Stimulated activated naive B cell treated with anti-CD40 and anti-IgM and Interleukin-4, amounts not matched to agents 10 μg/mL and 1 μg/mL and 100 μg/mL, for 72 hours (primary cell): ENCODE measurements around the gene TMEM61.
A peak's percentile ranks its signal among the peaks of the same experiment; 100 is the strongest.
"Not testable (repeated sequence)": the region's sequence is repeated elsewhere in the genome, so short reads cannot be mapped to it uniquely, and the experiment has no call there.

ENCODE experiments used
- ATAC-seq, 2 donors: fragments of 150-1000 bp; cut with Tn5 transposase; replicated peaks; 2 replicates each; pipeline ENCODE4 v1.10.0; 2021; ENCODE audit warnings: moderate library complexity in 1 of 2
- DNase-seq: peaks from one replicate; pipeline ENCODE4 v3.0.0; 2021
- H3K27ac Mint-ChIP-seq: one replicate; pipeline ENCODE4 v1.8.0; 2022; ENCODE audit warnings: mild to moderate bottlenecking, mixed read lengths
- H3K27me3 Mint-ChIP-seq, 2 donors: one replicate each; pipeline ENCODE4 v1.8.0; 2022; ENCODE audit warnings: mixed read lengths in 2 of 2
- H3K36me3 Mint-ChIP-seq, 2 donors: one replicate each; pipeline ENCODE4 v1.8.0; 2022; ENCODE audit warnings: mixed read lengths in 2 of 2, mild to moderate bottlenecking in 1 of 2
- H3K4me1 Mint-ChIP-seq, 2 donors: one replicate each; pipeline ENCODE4 v1.8.0; 2022; ENCODE audit warnings: mixed read lengths in 2 of 2, mild to moderate bottlenecking in 1 of 2
- H3K4me3 Mint-ChIP-seq, 2 donors: one replicate each; pipeline ENCODE4 v1.8.0; 2022; ENCODE audit warnings: mild to moderate bottlenecking in 2 of 2, mixed read lengths in 2 of 2, moderate library complexity in 1 of 2
- H3K9me3 Mint-ChIP-seq, 2 donors: one replicate each; pipeline ENCODE4 v1.8.0; 2022; ENCODE audit warnings: mixed read lengths in 2 of 2, mild to moderate bottlenecking in 1 of 2

TMEM61 gene

GRCh38 chr1:54950369-54951163, 29.9 kb upstream of the TMEM61 start:
- Mint-ChIP-seq H3K27ac (no peak overlapping the region), H3K9me3 (no peaks in the 10 kb centered on the region), H3K36me3 (no peaks in the 10 kb centered on the region), H3K27me3 (peaks cover 21 to 23% of the 10 kb centered on the region in 2 donors), H3K4me1 (peaks cover 7 to 8% of the 10 kb centered on the region in 2 donors), H3K4me3 (no peak overlapping the region)
- DNase-seq (peak; percentile 41), ATAC-seq (peak; percentile 66 to 72)

- Mint-ChIP-seq H3K27me3 (peaks cover 20% of the 10 kb centered on the region in 2 donors), H3K27ac (no peak overlapping the region), H3K36me3 (no peaks in the 10 kb centered on the region), H3K4me3 (no peak overlapping the region), H3K4me1 (peaks cover 7% of the 10 kb centered on the region in 2 donors), H3K9me3 (no peaks in the 10 kb centered on the region)
- ATAC-seq (no peak), DNase-seq (no peak)
Measured at GRCh38 chr1:54951810-54952226, 28.6 kb upstream of the TMEM61 start.

- no peak overlapping the region for H3K4me3 Mint-ChIP-seq
- ATAC-seq, result no peak
- peaks cover 7% of the 10 kb centered on the region in 2 donors for H3K4me1 Mint-ChIP-seq
- no peak overlapping the region for H3K27ac Mint-ChIP-seq
- DNase-seq, result no peak
- H3K36me3 Mint-ChIP-seq, result no peaks in the 10 kb centered on the region
- peaks cover 20 to 23% of the 10 kb centered on the region in 2 donors for H3K27me3 Mint-ChIP-seq
- H3K9me3 Mint-ChIP-seq, result peaks cover 6 to 9% of the 10 kb centered on the region in 2 donors
Measured at GRCh38 chr1:54952950-54953718, 27.3 kb upstream of the TMEM61 start.

- peaks cover 7 to 9% of the 10 kb centered on the region in 2 donors for H3K9me3 Mint-ChIP-seq
- H3K27ac Mint-ChIP-seq, result no peak overlapping the region
- peaks cover 6 to 7% of the 10 kb centered on the region in 2 donors for H3K4me1 Mint-ChIP-seq
- DNase-seq (no peak), ATAC-seq (no peak)
- no peaks in the 10 kb centered on the region for H3K36me3 Mint-ChIP-seq
- H3K4me3 Mint-ChIP-seq, result no peak overlapping the region
- H3K27me3 Mint-ChIP-seq, result peaks cover 20 to 23% of the 10 kb centered on the region in 2 donors
Measured at GRCh38 chr1:54953846-54954245, 26.6 kb upstream of the TMEM61 start.

- Mint-ChIP-seq H3K9me3 (peaks cover 8 to 9% of the 10 kb centered on the region in 2 donors), H3K27me3 (peaks cover 14 to 17% of the 10 kb centered on the region in 2 donors), H3K4me3 (no peak overlapping the region), H3K4me1 (peaks cover 2% of the 10 kb centered on the region in 2 donors), H3K27ac (no peak overlapping the region), H3K36me3 (no peaks in the 10 kb centered on the region)
- DNase-seq (no peak), ATAC-seq (no peak)
Measured at GRCh38 chr1:54955359-54955758, 25.1 kb upstream of the TMEM61 start.

GRCh38 chr1:54956726-54957125, 23.7 kb upstream of the TMEM61 start:
- H3K36me3 Mint-ChIP-seq, result no peaks in the 10 kb centered on the region
- ATAC-seq (no peak), DNase-seq (no peak)
- peaks cover 8 to 11% of the 10 kb centered on the region in 2 donors for H3K27me3 Mint-ChIP-seq
- H3K4me1 Mint-ChIP-seq, result no peaks in the 10 kb centered on the region
- no peak overlapping the region for H3K4me3 Mint-ChIP-seq
- peaks cover 8 to 9% of the 10 kb centered on the region in 2 donors for H3K9me3 Mint-ChIP-seq
- H3K27ac Mint-ChIP-seq, result no peak overlapping the region

GRCh38 chr1:54959241-54959640, 21.2 kb upstream of the TMEM61 start:
- no peak for ATAC-seq
- Mint-ChIP-seq H3K9me3 (peaks cover 8 to 9% of the 10 kb centered on the region in 2 donors), H3K27me3 (peaks cover 4 to 6% of the 10 kb centered on the region in 2 donors), H3K36me3 (no peaks in the 10 kb centered on the region), H3K4me1 (no peaks in the 10 kb centered on the region), H3K4me3 (no peak overlapping the region), H3K27ac (no peak overlapping the region)
- DNase-seq, result no peak

- Mint-ChIP-seq H3K27ac (no peak overlapping the region), H3K36me3 (peaks cover 0 to 3% of the 10 kb centered on the region in 2 donors), H3K4me3 (no peak overlapping the region), H3K27me3 (peaks cover 4% of the 10 kb centered on the region in 2 donors), H3K4me1 (peaks cover 8 to 13% of the 10 kb centered on the region in 2 donors), H3K9me3 (peaks cover 3 to 4% of the 10 kb centered on the region in 2 donors)
- ATAC-seq (no peak), DNase-seq (no peak)
Measured at GRCh38 chr1:54962612-54963395, 17.6 kb upstream of the TMEM61 start.

- H3K4me3 Mint-ChIP-seq, DNase-seq, H3K9me3 Mint-ChIP-seq, H3K27me3 Mint-ChIP-seq, H3K27ac Mint-ChIP-seq, H3K36me3 Mint-ChIP-seq, ATAC-seq: not testable (repeated sequence)
- H3K4me1 Mint-ChIP-seq, result peaks cover 8 to 13% of the 10 kb centered on the region in 2 donors
Measured at GRCh38 chr1:54963829-54964228, 16.6 kb upstream of the TMEM61 start.

GRCh38 chr1:54965624-54966340, 14.6 kb upstream of the TMEM61 start:
- Mint-ChIP-seq H3K4me1 (peaks cover 13 to 14% of the 10 kb centered on the region in 2 donors), H3K4me3 (peak overlapping the region in 1 of 2 donors; percentile 22), H3K9me3 (no peaks in the 10 kb centered on the region), H3K27ac (peak overlapping the region; percentile 65), H3K36me3 (peaks cover 0 to 7% of the 10 kb centered on the region in 2 donors), H3K27me3 (peaks cover 13% of the 10 kb centered on the region in 2 donors)
- peak; percentile 94 to 99 for ATAC-seq
- peak; percentile 52 for DNase-seq

GRCh38 chr1:54967372-54967771, 13.1 kb upstream of the TMEM61 start:
- Mint-ChIP-seq H3K36me3 (peaks cover 0 to 7% of the 10 kb centered on the region in 2 donors), H3K27me3 (peaks cover 13% of the 10 kb centered on the region in 2 donors), H3K27ac (no peak overlapping the region), H3K4me3 (no peak overlapping the region), H3K9me3 (no peaks in the 10 kb centered on the region), H3K4me1 (peaks cover 21 to 23% of the 10 kb centered on the region in 2 donors)
- DNase-seq, result no peak
- ATAC-seq, result no peak

GRCh38 chr1:54968551-54968950, 11.9 kb upstream of the TMEM61 start:
- Mint-ChIP-seq H3K27me3 (peaks cover 23 to 24% of the 10 kb centered on the region in 2 donors), H3K4me1 (peaks cover 21 to 23% of the 10 kb centered on the region in 2 donors), H3K27ac (no peak overlapping the region), H3K9me3 (no peaks in the 10 kb centered on the region), H3K36me3 (peaks cover 0 to 7% of the 10 kb centered on the region in 2 donors), H3K4me3 (no peak overlapping the region)
- ATAC-seq (no peak), DNase-seq (no peak)

GRCh38 chr1:54969879-54970278, 10.5 kb upstream of the TMEM61 start:
- Mint-ChIP-seq H3K27me3 (peaks cover 30 to 32% of the 10 kb centered on the region in 2 donors), H3K36me3 (peaks cover 0 to 7% of the 10 kb centered on the region in 2 donors)
- no peak for DNase-seq

More at GRCh38 chr1:54969879-54970278, 10.5 kb upstream of the TMEM61 start:
- Mint-ChIP-seq H3K4me1 (peaks cover 21 to 23% of the 10 kb centered on the region in 2 donors), H3K27ac (peak overlapping the region; percentile 43), H3K4me3 (no peak overlapping the region), H3K9me3 (peaks cover 0 to 2% of the 10 kb centered on the region in 2 donors)
- no peak for ATAC-seq
